Subcutaneous adipose tissue (tissue), 4 donors: ENCODE results near the gene MRPS6. TPM values are rescaled to one million over a fixed set of nuclear protein-coding genes. Genes with fewer than 3 reads are reported as not detected.

ENCODE experiments used
- CTCF ChIP-seq: fragments of 450-650 bp; IDR thresholded peaks from one replicate; pipeline ENCODE4 v1.5.1; 2016; ENCODE audit warnings: low read depth, mild to moderate bottlenecking, control low read depth, antibody characterized with exemption, moderate library complexity
- total RNA-seq, 4 donors: library from RNA; depleted of rRNA; stranded (reverse); fragments of >200 nt; gene quantifications; one replicate each; pipeline ENCODE4 v1.1.0, GENCODE V29; 2016

The MRPS6 gene
- total RNA-seq, 4 donors from 2014 or later: 32.8 to 88.1 (median 68.5) TPM

GRCh38 chr21:34077888-34078287 is 4.5 kb downstream of the MRPS6 start:
- TF ChIP-seq CTCF: no peak

- no peak for TF ChIP-seq CTCF
Observed at GRCh38 chr21:34078915-34079314, 5.5 kb downstream of the MRPS6 start.

GRCh38 chr21:34080710-34081109 is 7.3 kb downstream of the MRPS6 start:
- TF ChIP-seq CTCF: no peak

GRCh38 chr21:34082769-34083168 is 9.4 kb downstream of the MRPS6 start:
- no peak for TF ChIP-seq CTCF

- TF ChIP-seq CTCF: no peak
Observed at GRCh38 chr21:34083357-34083756, 10.0 kb downstream of the MRPS6 start.

GRCh38 chr21:34085129-34085528 is 11.8 kb downstream of the MRPS6 start:
- no peak for TF ChIP-seq CTCF

- no peak for TF ChIP-seq CTCF
Observed at GRCh38 chr21:34086887-34087306, 13.5 kb downstream of the MRPS6 start.
